HUES64 (cell line): ENCODE measurements around the gene RNGTT.

Experiments
- H3K27ac ChIP-seq: 2 replicates; pipeline ENCODE4 v1.7.0; 2013; ENCODE audit warnings: low read depth, low read length, inconsistent platforms
- H3K27me3 ChIP-seq: 2 replicates; pipeline ENCODE4 v1.6.1; 2013; ENCODE audit warnings: mild to moderate bottlenecking, low read length; ENCODE audit not compliant: insufficient read depth
- H3K36me3 ChIP-seq: 2 replicates; pipeline ENCODE4 v1.6.1; 2013; ENCODE audit warnings: mild to moderate bottlenecking, low read length; ENCODE audit not compliant: insufficient read depth
- H3K4me1 ChIP-seq: 2 replicates; pipeline ENCODE4 v1.6.1; 2013; ENCODE audit warnings: mild to moderate bottlenecking, low read length, moderate library complexity; ENCODE audit not compliant: insufficient read depth
- H3K4me3 ChIP-seq: 2 replicates; pipeline ENCODE4 v1.5.1; 2013; ENCODE audit warnings: mild to moderate bottlenecking, low read length, moderate library complexity
- H3K9ac ChIP-seq: 2 replicates; pipeline ENCODE4 v1.6.1; 2013; ENCODE audit warnings: mild to moderate bottlenecking, low read depth, low read length
- H3K9me3 ChIP-seq: 2 replicates; pipeline ENCODE4 v1.6.1; 2013; ENCODE audit warnings: low read depth, low read length; ENCODE audit not compliant: insufficient read depth
- WGBS: fragments of 150-250, 120-280 bp; methylation state at CpG from one replicate; pipeline ENCODE4 v1.1.7; 2013; ENCODE audit warnings: missing lambda C conversion rate; 5-methylcytosine and 5-hydroxymethylcytosine counted together

RNGTT gene

DNA sequence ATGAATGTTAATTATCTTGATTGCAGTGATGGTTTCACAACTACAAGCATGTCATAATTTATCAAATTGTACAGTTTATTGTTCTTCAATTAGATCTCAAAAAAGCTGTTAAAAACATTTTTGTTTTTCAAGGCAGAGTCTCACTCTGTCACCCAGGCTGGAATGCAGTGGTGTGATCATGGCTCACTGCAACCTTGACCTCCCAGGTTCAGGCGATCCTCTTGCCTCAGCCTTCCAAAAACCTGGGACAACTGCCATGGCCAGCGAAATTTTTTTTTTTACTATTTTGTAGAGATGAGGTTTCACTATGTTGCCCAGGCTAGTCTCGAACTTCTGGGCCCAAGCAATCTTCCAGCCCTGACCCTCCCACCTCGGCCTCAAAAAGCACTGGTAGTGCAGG lies 286.1 kb downstream of the RNGTT start:
- no peaks in the 10 kb centered on the region for H3K36me3 ChIP-seq
- H3K4me1 ChIP-seq, result peaks cover 10% of the 10 kb centered on the region; the same call in 1 of the 2 replicates
- no peaks in the 10 kb centered on the region for H3K27me3 ChIP-seq
- H3K9ac ChIP-seq, result no peak overlapping the region
- H3K9me3 ChIP-seq, result no peaks in the 10 kb centered on the region
- 92% methylated on average over 4 of the region's 4 CpGs for whole genome bisulfite sequencing
- no peak overlapping the region for H3K27ac ChIP-seq
- H3K4me3 ChIP-seq, result no peak overlapping the region

DNA sequence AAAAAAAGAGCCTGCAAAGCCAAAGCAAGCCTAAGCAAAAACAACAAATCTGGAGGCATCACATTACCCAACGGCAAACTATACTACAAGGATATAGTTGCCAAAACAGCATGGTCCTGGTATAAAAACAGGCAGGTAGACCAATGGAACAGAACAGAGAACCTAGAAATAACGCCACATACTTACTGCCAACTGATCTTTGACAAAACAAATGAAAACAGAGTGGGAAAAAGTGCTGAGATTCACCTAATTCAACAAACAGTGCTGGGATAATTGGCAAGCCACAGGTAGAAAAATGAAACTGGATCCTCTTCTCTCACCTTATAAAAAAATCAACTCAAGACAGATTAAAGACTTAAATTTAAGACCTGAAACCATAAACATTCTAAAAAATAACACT lies 291.8 kb downstream of the RNGTT start:
- 100% methylated on average over 2 of the region's 2 CpGs for WGBS
- no peaks in the 10 kb centered on the region for H3K4me1 ChIP-seq
- no peak overlapping the region for H3K9ac ChIP-seq
- H3K27me3 ChIP-seq, result no peaks in the 10 kb centered on the region
- H3K4me3 ChIP-seq, result no peak overlapping the region
- no peak overlapping the region for H3K27ac ChIP-seq
- peaks cover 29% of the 10 kb centered on the region for H3K9me3 ChIP-seq
- peaks cover 5% of the 10 kb centered on the region; the same call in 1 of the 2 replicates for H3K36me3 ChIP-seq

DNA sequence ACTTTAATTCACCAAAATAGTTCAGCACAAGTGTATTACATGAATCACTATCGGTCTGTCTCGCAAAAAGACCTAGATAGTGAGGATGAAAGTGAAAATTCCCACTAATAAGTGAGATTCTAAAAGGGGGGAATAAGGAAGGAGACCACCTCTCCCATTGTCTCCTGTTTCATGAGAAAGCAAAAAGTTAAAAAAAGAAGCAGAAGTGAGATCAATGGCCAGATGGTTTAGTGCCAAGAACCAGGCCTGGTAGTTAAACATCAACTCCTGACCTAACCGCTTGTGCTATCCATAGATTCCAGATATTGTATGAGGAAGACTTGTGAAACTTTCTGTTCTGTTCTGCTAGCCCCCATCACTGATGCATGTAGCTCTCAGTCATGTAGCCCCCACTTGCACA lies 293.0 kb downstream of the RNGTT start:
- Histone ChIP-seq H3K9ac (no peak overlapping the region), H3K27ac (no peak overlapping the region), H3K9me3 (peaks cover 29% of the 10 kb centered on the region), H3K27me3 (no peaks in the 10 kb centered on the region), H3K4me1 (no peaks in the 10 kb centered on the region), H3K4me3 (no peak overlapping the region), H3K36me3 (peaks cover 5% of the 10 kb centered on the region; the same call in 1 of the 2 replicates)
- WGBS, result 100% methylated on average over 1 of the region's 3 CpGs

DNA sequence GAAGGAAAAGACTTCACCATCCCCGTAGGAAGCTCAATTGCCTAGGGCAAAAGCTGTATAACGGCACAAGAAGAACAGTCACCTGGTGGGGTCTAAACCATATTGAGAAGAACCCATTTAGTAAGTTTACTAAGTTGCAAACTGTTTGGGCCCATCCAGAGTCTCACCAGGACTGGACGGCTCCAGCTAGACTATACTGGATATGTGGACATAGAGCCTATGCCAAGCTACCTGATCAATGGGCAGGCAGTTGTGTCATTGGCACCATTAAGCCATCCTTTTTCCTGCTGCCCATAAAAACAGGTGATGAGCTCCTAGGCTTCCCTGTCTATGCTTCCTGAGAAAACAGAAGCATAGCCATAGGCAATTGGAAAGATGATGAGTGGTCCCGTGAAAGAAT lies 293.9 kb downstream of the RNGTT start:
- H3K27ac ChIP-seq, result no peak overlapping the region
- 94% methylated on average over 4 of the region's 4 CpGs for WGBS
- H3K9ac ChIP-seq, result no peak overlapping the region
- no peaks in the 10 kb centered on the region for H3K27me3 ChIP-seq
- peaks cover 29% of the 10 kb centered on the region for H3K9me3 ChIP-seq
- no peak overlapping the region for H3K4me3 ChIP-seq
- H3K36me3 ChIP-seq, result peaks cover 5% of the 10 kb centered on the region; the same call in 1 of the 2 replicates
- H3K4me1 ChIP-seq, result no peaks in the 10 kb centered on the region

DNA sequence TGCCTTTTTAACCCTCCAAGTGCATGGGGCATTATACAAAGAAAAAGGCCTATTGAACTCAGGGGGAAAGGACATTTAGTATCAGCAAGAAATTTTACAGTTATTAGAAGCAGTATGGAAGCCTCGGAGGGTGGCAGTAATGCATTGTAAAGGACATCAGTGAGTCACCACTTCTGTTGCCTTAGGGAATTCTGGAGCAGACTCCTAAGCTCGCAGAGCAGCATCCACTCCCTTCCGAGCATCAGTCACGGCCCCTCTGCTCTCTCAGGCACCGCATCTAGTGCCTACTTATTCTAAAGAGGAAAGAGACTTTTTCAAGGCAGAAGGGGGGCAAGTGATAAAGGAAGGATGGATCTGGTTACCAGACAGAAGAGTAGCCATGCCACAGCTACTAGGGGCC lies 296.5 kb downstream of the RNGTT start:
- H3K9ac ChIP-seq, result no peak overlapping the region
- H3K4me1 ChIP-seq, result no peaks in the 10 kb centered on the region
- H3K4me3 ChIP-seq, result no peak overlapping the region
- WGBS, result 86% methylated on average over 5 of the region's 5 CpGs
- H3K27ac ChIP-seq, result no peak overlapping the region
- H3K36me3 ChIP-seq, result peaks cover 8% of the 10 kb centered on the region; the same call in 1 of the 2 replicates
- no peaks in the 10 kb centered on the region for H3K27me3 ChIP-seq
- H3K9me3 ChIP-seq, result peaks cover 39% of the 10 kb centered on the region

DNA sequence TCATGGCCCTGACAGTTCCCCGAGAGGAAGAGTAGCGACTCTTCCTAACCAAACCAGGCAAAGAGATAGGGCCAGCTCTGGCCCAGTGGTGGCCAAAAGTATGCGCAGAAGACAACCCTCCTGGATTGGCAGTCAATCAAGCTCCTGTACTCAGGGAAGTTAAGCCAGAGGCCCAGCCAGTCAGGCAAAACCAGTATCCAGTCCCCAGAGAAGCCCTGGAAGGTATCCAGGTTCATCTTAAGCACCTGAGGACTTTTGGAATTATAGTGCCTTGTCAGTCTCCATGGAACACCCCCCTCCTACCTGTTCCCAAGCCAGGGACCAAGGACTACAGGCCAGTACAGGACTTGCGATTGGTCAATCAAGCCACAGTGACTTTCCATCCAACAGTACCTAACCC lies 298.3 kb downstream of the RNGTT start:
- Histone ChIP-seq H3K27ac (no peak overlapping the region), H3K27me3 (no peaks in the 10 kb centered on the region), H3K4me3 (no peak overlapping the region), H3K36me3 (peaks cover 3% of the 10 kb centered on the region; the same call in 1 of the 2 replicates), H3K9ac (no peak overlapping the region), H3K4me1 (no peaks in the 10 kb centered on the region), H3K9me3 (peaks cover 26% of the 10 kb centered on the region)
- 98% methylated on average over 4 of the region's 4 CpGs for WGBS

DNA sequence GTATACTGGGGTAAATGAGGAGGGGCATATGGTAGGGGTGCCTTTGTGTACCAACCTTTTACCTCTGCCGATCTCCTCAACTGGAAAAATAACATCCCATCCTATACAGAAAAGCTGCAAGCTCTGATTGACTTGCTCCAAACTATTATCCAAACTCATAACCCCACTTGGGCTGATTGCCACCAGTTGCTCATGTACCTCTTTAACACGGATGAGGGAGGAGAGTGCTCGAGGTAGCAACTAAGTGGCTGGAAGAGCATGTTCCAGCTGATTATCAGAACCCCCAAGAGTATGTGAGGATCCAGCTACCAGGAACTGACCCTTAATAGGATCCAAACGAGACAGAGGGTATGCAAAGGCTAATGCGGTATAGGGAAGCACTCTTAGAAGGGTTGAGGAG lies 299.6 kb downstream of the RNGTT start:
- Histone ChIP-seq H3K27ac (no peak overlapping the region), H3K36me3 (peaks cover 3% of the 10 kb centered on the region; the same call in 1 of the 2 replicates), H3K4me3 (no peak overlapping the region), H3K9ac (no peak overlapping the region), H3K9me3 (peaks cover 14% of the 10 kb centered on the region), H3K4me1 (no peaks in the 10 kb centered on the region), H3K27me3 (no peaks in the 10 kb centered on the region)
- WGBS, result 94% methylated on average over 5 of the region's 5 CpGs

DNA sequence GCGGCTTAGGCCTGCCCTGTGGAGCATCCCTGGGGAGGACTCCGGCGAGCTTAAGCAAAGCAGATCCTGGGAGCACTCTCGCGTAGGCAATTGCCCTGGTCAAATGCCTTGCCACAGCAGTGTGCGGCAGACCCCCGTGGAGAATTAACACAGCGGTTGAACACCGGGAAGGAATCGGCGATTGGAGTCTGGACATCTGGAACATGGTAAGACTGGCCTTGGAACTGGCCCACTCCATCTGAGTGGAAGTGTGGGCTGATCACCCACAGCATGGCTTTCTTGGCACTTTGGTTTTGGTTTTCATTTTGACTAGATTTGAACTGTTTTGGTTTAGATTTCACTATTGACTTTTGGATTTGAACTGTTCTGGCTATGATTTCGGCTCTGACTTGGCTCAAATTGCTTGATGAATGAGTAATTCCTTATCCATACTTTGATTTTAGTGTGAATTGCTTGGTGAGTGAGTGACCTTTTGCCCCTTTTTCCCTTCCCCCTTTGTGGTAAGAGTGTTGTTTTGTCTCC lies 300.7 kb downstream of the RNGTT start:
- peaks cover 14% of the 10 kb centered on the region for H3K9me3 ChIP-seq

DNA sequence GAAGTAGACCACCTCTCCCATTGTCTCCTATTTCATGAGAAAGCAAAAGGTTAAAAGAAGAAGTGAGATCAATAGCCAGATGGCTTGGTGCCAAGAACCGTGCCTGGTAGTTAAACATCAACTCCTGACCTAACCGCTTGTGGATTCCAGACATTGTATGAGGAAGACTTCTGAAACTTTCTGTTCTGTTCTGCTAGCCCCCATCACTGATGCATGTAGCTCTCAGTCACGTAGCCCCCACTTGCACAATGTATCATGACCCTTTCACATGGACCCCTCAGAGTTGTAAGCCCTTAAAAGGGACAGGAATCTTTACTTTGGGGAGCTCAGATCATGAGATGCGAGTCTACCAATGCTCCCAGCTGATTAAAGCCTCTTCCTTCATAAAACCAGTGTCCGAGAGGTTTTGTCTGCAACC lies 301.2 kb downstream of the RNGTT start:
- H3K9me3 ChIP-seq, result peaks cover 14% of the 10 kb centered on the region
- no peaks in the 10 kb centered on the region for H3K27me3 ChIP-seq
- H3K4me1 ChIP-seq, result no peaks in the 10 kb centered on the region
- 95% methylated on average over 5 of the region's 5 CpGs for WGBS
- no peak overlapping the region for H3K9ac ChIP-seq
- H3K36me3 ChIP-seq, result peaks cover 3% of the 10 kb centered on the region; the same call in 1 of the 2 replicates
- no peak overlapping the region for H3K27ac ChIP-seq
- H3K4me3 ChIP-seq, result no peak overlapping the region

More for the DNA sequence above, 300.7 kb downstream of the RNGTT start:
- no peak overlapping the region for H3K4me3 ChIP-seq
- H3K27me3 ChIP-seq, result no peaks in the 10 kb centered on the region
- no peaks in the 10 kb centered on the region for H3K4me1 ChIP-seq
- peaks cover 3% of the 10 kb centered on the region; the same call in 1 of the 2 replicates for H3K36me3 ChIP-seq
- no peak overlapping the region for H3K27ac ChIP-seq
- 95% methylated on average over 12 of the region's 12 CpGs for WGBS
- no peak overlapping the region for H3K9ac ChIP-seq

DNA sequence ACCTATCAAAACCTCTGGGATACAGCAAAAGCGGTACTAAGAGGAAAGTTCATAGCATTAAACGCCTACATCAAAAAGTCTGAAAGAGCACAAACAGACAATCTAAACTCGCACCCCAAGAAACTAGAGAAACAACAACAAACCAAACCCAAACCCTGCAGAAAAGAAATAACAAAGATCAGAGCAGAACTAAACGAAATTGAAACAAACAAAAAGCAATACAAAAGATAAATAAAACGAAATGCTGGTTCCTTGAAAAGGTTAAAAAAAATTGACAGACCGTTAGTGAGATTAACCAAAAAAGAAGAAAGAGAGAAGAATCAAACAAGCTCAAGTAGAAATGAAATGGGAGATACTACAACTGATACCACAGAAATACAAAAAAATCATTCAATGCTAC lies 302.3 kb downstream of the RNGTT start:
- no peaks in the 10 kb centered on the region for H3K4me1 ChIP-seq
- no peak overlapping the region for H3K4me3 ChIP-seq
- peaks cover 3% of the 10 kb centered on the region; the same call in 1 of the 2 replicates for H3K36me3 ChIP-seq
- H3K27ac ChIP-seq, result no peak overlapping the region
- no peak overlapping the region for H3K9ac ChIP-seq
- no peaks in the 10 kb centered on the region for H3K27me3 ChIP-seq
- WGBS, result 96% methylated on average over 5 of the region's 6 CpGs
- H3K9me3 ChIP-seq, result peaks cover 14% of the 10 kb centered on the region

DNA sequence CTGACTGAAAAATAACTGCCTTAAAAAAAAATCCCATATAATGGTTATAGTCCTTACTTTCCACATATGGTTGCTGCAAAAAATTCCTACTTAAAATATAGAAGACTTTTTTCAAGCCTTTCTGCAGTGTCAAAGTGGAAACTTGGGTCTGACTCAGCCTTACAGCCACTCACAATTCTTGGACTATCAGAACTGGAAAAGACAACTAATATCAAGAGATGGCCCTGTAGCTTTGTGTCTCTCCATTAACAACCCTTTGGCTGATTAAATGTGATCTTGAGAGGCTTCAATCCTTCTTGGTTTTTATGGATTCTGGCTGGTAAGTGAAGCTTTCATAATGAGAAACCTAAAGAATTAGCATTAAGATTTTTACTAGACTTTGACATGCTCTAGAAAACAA lies 307.8 kb downstream of the RNGTT start:
- Histone ChIP-seq H3K27ac (no peak overlapping the region), H3K4me1 (no peaks in the 10 kb centered on the region), H3K36me3 (no peaks in the 10 kb centered on the region), H3K27me3 (no peaks in the 10 kb centered on the region), H3K4me3 (no peak overlapping the region), H3K9me3 (no peaks in the 10 kb centered on the region), H3K9ac (no peak overlapping the region)

DNA sequence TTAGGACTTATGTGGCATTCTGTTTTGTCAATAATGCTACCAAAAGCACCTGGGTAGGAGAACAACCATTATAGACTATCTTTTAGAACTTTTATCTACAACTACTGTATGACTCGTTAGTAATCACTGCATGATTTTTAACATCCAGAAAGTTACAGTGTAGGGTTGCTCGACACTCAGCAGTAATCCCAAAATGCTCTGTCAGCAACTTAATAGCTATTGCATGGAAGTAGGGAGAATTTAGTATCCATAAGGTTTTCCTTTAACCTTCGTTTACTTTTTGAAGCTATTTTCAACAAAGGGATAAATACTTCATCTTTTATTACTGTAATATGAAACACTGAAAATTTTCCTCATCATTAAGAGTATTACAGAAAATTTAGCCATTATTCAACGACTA lies 309.5 kb downstream of the RNGTT start:
- Histone ChIP-seq H3K4me3 (no peak overlapping the region), H3K9ac (no peak overlapping the region), H3K9me3 (no peaks in the 10 kb centered on the region), H3K27ac (no peak overlapping the region), H3K27me3 (no peaks in the 10 kb centered on the region), H3K4me1 (no peaks in the 10 kb centered on the region), H3K36me3 (no peaks in the 10 kb centered on the region)
- WGBS, result 96% methylated on average over 3 of the region's 4 CpGs
